ENCODE results near the gene MAP3K2. TPM values are rescaled to one million over a fixed set of nuclear protein-coding genes. Genes with fewer than 3 reads are reported as not detected.

Gene MAP3K2, protein sequence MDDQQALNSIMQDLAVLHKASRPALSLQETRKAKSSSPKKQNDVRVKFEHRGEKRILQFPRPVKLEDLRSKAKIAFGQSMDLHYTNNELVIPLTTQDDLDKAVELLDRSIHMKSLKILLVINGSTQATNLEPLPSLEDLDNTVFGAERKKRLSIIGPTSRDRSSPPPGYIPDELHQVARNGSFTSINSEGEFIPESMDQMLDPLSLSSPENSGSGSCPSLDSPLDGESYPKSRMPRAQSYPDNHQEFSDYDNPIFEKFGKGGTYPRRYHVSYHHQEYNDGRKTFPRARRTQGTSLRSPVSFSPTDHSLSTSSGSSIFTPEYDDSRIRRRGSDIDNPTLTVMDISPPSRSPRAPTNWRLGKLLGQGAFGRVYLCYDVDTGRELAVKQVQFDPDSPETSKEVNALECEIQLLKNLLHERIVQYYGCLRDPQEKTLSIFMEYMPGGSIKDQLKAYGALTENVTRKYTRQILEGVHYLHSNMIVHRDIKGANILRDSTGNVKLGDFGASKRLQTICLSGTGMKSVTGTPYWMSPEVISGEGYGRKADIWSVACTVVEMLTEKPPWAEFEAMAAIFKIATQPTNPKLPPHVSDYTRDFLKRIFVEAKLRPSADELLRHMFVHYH
- 10 to 100 TPM; 51.0 to 66.1 (median 64.7) TPM for total RNA-seq

DNA sequence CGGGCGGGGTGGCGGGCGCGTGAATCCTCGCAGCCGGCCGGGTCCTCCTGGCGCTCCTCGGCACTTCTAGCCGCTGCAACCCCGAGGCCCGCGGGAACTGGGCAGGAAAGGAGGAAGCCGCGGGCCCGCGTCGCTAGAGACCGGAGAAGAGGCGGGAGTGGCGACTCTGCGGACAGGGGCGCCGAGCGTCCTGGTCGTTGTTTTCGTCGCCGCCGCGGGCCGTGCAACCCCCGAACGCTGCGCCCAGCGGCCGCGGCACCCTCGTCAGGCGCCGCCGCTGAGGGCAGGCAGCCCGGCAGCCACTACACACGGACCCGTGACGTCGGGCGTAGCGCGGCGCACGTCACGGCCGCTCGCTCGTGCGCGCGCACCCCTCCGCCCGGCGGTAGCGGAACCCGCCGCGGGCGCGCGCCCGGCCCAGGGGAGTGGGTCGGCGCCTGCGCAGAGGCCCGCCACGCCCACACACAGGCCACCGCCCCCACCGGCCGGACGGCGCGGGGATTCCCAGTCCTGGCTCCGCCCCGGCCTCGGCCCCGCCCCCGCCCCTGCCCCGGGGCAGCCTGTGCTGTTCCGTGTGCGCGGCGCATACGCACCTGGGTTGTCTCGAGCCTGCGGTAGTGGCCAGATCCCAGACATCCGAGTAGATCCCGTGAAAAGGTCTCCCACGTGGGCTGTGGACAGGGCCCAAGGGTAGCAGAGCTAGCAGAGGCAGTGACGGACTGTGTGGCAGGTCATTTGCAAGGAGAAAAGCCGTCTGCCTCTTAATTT is at the start of gene MAP3K2:
Gene MAP3K2 (minus strand): TSS at position 321 of the 768 bp plus-strand sequence. CDS start 44,846 bp downstream, outside the sequence.
- TF ChIP-seq, protein P1, sequence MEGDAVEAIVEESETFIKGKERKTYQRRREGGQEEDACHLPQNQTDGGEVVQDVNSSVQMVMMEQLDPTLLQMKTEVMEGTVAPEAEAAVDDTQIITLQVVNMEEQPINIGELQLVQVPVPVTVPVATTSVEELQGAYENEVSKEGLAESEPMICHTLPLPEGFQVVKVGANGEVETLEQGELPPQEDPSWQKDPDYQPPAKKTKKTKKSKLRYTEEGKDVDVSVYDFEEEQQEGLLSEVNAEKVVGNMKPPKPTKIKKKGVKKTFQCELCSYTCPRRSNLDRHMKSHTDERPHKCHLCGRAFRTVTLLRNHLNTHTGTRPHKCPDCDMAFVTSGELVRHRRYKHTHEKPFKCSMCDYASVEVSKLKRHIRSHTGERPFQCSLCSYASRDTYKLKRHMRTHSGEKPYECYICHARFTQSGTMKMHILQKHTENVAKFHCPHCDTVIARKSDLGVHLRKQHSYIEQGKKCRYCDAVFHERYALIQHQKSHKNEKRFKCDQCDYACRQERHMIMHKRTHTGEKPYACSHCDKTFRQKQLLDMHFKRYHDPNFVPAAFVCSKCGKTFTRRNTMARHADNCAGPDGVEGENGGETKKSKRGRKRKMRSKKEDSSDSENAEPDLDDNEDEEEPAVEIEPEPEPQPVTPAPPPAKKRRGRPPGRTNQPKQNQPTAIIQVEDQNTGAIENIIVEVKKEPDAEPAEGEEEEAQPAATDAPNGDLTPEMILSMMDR (IDR thresholded peaks at IDR 0.05; ENCODE audit: low read depth) = no peak

DNA sequence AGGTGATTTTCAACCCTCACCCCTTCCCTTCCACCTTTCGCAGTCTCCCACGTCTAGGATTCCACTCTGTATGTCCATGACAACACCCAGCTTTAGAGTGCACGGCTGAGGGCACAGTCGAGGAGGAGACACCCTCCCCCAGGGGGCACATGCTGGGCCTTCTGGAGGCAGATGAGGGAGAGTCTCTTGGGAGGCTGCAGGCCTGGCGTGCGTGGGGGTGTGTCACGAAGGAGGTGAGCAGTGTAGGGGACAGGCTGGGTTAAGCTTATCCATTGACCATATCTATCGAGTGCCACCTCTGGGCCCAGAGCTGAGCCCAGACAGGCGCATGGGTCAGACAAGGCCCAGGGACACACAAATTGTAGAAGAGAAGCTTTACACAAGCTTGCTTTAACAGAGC is 49.3 kb upstream of the MAP3K2 start:
- TF ChIP-seq, protein P1 (IDR thresholded peaks at IDR 0.05; ENCODE audit: low read depth) = no peak

DNA sequence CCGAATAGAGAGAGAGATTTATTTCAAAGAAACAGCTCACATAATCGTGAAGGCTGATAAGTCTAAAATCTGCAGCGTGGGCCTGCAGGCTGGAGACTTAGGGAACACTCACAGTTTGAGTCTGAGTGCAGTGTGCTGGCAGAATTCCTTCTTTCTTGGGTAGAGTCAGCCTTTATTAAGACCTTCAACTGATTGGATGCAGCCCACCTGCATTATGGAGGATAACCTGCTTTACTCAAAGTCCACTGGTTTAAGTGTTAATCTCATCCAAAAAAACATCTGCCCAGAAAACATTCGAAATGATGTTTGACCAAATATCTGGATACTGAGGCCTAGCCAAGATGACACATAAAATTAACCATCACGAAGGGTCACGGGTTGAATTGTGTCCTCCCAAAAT is 46.7 kb upstream of the MAP3K2 start:
- TF ChIP-seq, protein P1 (IDR thresholded peaks at IDR 0.05; ENCODE audit: low read depth) = no peak

DNA sequence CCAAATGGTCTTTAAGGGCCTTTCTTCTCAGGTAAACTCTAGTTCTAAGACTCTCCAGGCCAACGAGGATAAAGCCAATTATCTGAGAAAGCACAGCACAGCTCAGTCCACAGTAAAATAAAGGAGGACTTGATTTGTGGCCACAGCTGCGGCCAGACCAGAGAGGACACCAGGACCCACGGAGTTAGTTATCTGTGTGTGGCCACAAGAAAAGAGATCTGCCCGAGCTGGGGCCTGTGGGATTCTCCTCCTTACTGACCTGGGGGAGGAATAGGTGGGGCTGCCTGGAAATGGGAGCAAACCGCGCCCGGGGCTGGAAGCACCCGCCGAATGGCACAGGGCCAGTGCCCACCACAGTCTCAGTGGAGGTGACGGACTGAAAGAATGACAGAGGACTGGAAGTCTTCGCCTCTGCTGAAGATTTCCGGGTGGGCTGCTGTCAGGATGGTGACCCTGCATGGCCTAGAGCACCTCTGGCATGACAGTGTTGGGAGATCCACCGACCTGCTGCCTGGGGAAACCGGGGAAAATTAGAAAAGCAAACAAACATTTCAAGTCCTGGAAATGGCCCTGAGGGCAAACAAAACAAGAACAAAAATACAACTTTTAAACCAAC is 43.7 kb upstream of the MAP3K2 start:
- TF ChIP-seq, protein P1 (IDR thresholded peaks at IDR 0.05; ENCODE audit: low read depth) = no peak

DNA sequence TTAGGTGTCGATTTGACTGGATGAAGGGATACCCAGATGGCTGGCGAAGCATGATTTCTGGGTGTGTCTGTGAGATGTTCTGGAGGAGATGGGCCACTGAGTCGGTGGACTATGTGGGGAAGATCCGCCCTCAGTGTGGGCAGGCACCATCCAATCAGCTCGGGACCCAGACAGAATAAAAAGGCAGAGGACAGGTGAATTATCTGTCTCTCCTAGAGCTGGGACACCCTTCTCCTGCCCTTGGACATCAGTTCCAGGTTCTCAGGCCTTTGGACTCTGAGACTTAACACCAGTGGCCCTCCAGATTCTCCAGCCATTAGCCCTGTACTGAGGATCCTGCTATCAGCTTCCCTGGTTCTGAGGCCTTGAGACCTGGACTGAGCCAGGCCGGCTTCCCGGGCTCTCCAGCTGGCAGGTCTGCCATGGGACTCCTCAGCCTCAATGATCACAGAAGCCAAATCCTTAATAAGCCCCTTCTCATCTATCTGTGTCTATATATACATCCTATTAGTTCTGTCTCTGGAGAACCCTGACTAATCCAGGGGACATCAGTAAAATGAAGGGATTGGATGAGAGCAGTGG is 42.2 kb upstream of the MAP3K2 start:
- TF ChIP-seq, protein P1 (IDR thresholded peaks at IDR 0.05; ENCODE audit: low read depth) = no peak

DNA sequence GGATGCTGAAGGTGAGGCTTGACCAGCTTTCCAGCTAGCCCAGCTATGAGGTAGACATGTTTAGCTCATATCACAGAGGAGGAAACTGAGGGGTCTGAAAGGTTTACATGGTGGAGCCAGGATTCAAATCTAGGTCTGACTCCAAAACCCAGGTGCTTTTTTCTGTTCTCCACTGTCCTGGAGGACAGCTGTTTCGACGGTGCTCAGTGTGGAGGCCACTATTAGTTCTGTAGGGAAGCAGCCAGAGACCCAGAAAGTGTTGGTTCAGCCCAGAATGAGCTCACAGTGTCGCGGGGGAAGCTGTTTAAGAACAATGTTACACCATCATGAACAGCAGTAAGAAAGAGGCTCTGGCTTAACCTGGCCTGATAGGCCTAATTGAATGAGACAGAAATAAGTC is 41.5 kb upstream of the MAP3K2 start:
- TF ChIP-seq, protein P1 (IDR thresholded peaks at IDR 0.05; ENCODE audit: low read depth) = no peak

Data from subcutaneous adipose tissue (tissue), 4 donors.